Keratinocyte (primary cell): ENCODE results near the gene SNRK. TPM values are rescaled to one million over a fixed set of nuclear protein-coding genes. Genes with fewer than 3 reads are reported as not detected.

Experiments
- DNase-seq: peaks from one replicate; pipeline ENCODE4 v3.0.0-alpha.2; 2011; ENCODE audit warnings: low read depth, missing footprints, low spot score
- FAIRE-seq: peaks from 2 replicates; lab custom pipeline; 2011; peaks lifted over from hg19 to GRCh38; lab: Jason Lieb, UNC
- H2AFZ ChIP-seq: 2 replicates; pipeline ENCODE4 v1.6.0; 2012; ENCODE audit warnings: low read length, control low read depth, inconsistent platforms; ENCODE audit not compliant: control insufficient read depth
- H3K27ac ChIP-seq: 2 replicates; pipeline ENCODE4 v1.5.1; 2011; ENCODE audit warnings: low read length; ENCODE audit not compliant: control insufficient read depth, insufficient read depth
- H3K27me3 ChIP-seq: 3 replicates; pipeline ENCODE4 v1.6.0; 2011; ENCODE audit warnings: low read length; ENCODE audit not compliant: control insufficient read depth, insufficient read depth; ENCODE audit errors: extremely low read depth
- H3K36me3 ChIP-seq, 2 experiments: 2 replicates in 1 of 2; 3 replicates in 1 of 2; pipeline ENCODE4 v1.5.1; 2011; ENCODE audit warnings: low read length in 2 of 2, mild to moderate bottlenecking in 1 of 2; ENCODE audit not compliant: control insufficient read depth in 2 of 2, insufficient read depth in 2 of 2; ENCODE audit errors: extremely low read depth in 1 of 2
- H3K4me1 ChIP-seq: 3 replicates; pipeline ENCODE4 v1.5.1; 2011; ENCODE audit warnings: low read length; ENCODE audit not compliant: control insufficient read depth, insufficient read depth; ENCODE audit errors: extremely low read depth
- H3K4me2 ChIP-seq: 3 replicates; pipeline ENCODE4 v1.6.0; 2011; ENCODE audit warnings: low read depth, low read length; ENCODE audit not compliant: control insufficient read depth, insufficient read depth; ENCODE audit errors: extremely low read depth
- H3K4me3 ChIP-seq, 3 experiments: fragments of 200-600 bp in 1 of 3; sonication (generic) in 1 of 3; 2 replicates in 2 of 3; 3 replicates in 1 of 3; pipeline ENCODE4 v1.5.1; 2011 to 2016; ENCODE audit warnings: low read length in 3 of 3, mild to moderate bottlenecking in 3 of 3, control low read depth in 2 of 3, inconsistent platforms in 1 of 3, low read depth in 1 of 3, mixed read lengths in 1 of 3, mixed run types in 1 of 3, moderate library complexity in 1 of 3; ENCODE audit not compliant: control insufficient read depth in 2 of 3, insufficient read depth in 2 of 3; ENCODE audit errors: extremely low read depth in 1 of 3
- H3K79me2 ChIP-seq: 2 replicates; pipeline ENCODE4 v1.6.0; 2012; ENCODE audit warnings: low read length; ENCODE audit not compliant: control insufficient read depth, insufficient read depth
- H3K9ac ChIP-seq: 3 replicates; pipeline ENCODE4 v1.6.0; 2011; ENCODE audit warnings: low read length; ENCODE audit not compliant: control insufficient read depth, insufficient read depth; ENCODE audit errors: extremely low read depth
- H3K9me1 ChIP-seq: 3 replicates; pipeline ENCODE4 v1.6.0; 2011; ENCODE audit warnings: low read length; ENCODE audit not compliant: control insufficient read depth, insufficient read depth; ENCODE audit errors: extremely low read depth
- H3K9me3 ChIP-seq: 2 replicates; pipeline ENCODE4 v1.5.1; 2012; ENCODE audit warnings: low read depth, low read length; ENCODE audit not compliant: control insufficient read depth
- H4K20me1 ChIP-seq: 3 replicates; pipeline ENCODE4 v1.6.0; 2011; ENCODE audit warnings: low read length; ENCODE audit not compliant: control insufficient read depth, insufficient read depth; ENCODE audit errors: extremely low read depth
- EZH2 ChIP-seq: IDR thresholded peaks from one replicate; pipeline ENCODE4 v1.6.1; 2012; ENCODE audit warnings: inconsistent platforms, mild to moderate bottlenecking, low read length, moderate library complexity
- dilution Hi-C: fragments of 300-500 bp; cut with MboI; formaldehyde crosslinking; loops from one replicate; pipeline ENCODE4 v1.7.0; 2020; ENCODE audit warnings: low sequenced_read_pairs; ENCODE audit not compliant: extremely low pct_ligation_motif_present
- polyA plus RNA-seq, 5 experiments: library from polyadenylated mRNA; depleted of rRNA in 3 of 5; stranded (reverse) in 3 of 5; stranded (forward) in 1 of 5; unstranded in 1 of 5; fragments of >200 nt; gene quantifications; 1 replicate in 1 of 5; 2 replicates in 3 of 5; 3 replicates in 1 of 5; pipeline versions ENCODE4 v1.2.1 to v1.2.3, GENCODE V29; 2011 to 2012; ENCODE audit warnings: missing spikeins in 2 of 5, low read depth in 1 of 5, low replicate concordance in 1 of 5
- TF ChIP-seq, protein P1 (sequence below), 3 experiments: IDR thresholded peaks in 1 of 3; conservative IDR thresholded peaks in 1 of 3; optimal IDR thresholded peaks in 1 of 3; 2 replicates in 2 of 3; 3 replicates in 1 of 3; pipeline versions ENCODE3 to v1.5.1; 2011; ENCODE audit warnings: low read length in 3 of 3, mild to moderate bottlenecking in 3 of 3, moderate library complexity in 2 of 3, control low read depth in 1 of 3, inconsistent platforms in 1 of 3; ENCODE audit not compliant: insufficient read depth in 2 of 3; ENCODE audit errors: extremely low read depth in 1 of 3

SNRK gene
- polyA plus RNA-seq, 1 donor (not counting 4 experiments of a cell fraction or from before 2014, with no cell fraction given) = 15.7 TPM

DNA sequence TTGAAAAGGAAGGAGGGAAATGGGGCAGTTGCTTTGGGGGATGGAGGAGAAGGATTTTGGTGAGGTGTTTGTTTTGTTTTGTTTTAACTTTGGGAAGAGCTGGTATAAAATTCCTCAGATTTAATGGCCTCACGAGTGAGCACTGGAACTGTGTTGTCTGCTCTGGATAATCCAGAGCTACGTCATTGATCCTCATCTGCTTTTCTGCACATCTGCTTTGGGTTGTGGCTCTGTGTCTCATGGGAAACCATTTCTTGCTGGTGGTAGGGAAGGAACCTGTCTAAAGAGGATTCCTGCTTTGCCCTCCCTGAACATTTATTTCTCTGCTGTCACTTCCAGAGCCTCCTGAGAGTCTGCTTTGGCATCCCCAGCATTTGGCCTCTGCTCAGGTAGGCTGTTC, 3.1 kb downstream of the SNRK start:
- Histone ChIP-seq H3K79me2 (peaks cover 75% of the 10 kb centered on the region), H3K9ac (no peak overlapping the region), H4K20me1 (peaks cover 3% of the 10 kb centered on the region), H2AFZ (no peak overlapping the region), H3K4me3 (peak overlapping the region in 2 of 3 experiments; percentile 68 to 81), H3K9me1 (peaks cover 5% of the 10 kb centered on the region), H3K36me3 (peaks cover 0 to 8% of the 10 kb centered on the region in 2 experiments), H3K9me3 (no peaks in the 10 kb centered on the region), H3K27me3 (no peaks in the 10 kb centered on the region), H3K27ac (peak overlapping the region; percentile 8), H3K4me1 (peaks cover 52% of the 10 kb centered on the region), H3K4me2 (peak overlapping the region; percentile 97)
- TF ChIP-seq EZH2 = no peak
- TF ChIP-seq, protein P1, sequence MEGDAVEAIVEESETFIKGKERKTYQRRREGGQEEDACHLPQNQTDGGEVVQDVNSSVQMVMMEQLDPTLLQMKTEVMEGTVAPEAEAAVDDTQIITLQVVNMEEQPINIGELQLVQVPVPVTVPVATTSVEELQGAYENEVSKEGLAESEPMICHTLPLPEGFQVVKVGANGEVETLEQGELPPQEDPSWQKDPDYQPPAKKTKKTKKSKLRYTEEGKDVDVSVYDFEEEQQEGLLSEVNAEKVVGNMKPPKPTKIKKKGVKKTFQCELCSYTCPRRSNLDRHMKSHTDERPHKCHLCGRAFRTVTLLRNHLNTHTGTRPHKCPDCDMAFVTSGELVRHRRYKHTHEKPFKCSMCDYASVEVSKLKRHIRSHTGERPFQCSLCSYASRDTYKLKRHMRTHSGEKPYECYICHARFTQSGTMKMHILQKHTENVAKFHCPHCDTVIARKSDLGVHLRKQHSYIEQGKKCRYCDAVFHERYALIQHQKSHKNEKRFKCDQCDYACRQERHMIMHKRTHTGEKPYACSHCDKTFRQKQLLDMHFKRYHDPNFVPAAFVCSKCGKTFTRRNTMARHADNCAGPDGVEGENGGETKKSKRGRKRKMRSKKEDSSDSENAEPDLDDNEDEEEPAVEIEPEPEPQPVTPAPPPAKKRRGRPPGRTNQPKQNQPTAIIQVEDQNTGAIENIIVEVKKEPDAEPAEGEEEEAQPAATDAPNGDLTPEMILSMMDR (optimal IDR thresholded peaks at IDR 0.05 in 1 of 3, IDR thresholded peaks at IDR 0.05 in 1 of 3, conservative IDR thresholded peaks at IDR 0.05 in 1 of 3; ENCODE audit: extremely low read depth in 1 of 3, insufficient read depth in 2 of 3, low read length in 3 of 3) = no peak
- FAIRE-seq (peak; percentile 61), DNase-seq (no peak)
- dilution Hi-C loops = no loop called here

DNA sequence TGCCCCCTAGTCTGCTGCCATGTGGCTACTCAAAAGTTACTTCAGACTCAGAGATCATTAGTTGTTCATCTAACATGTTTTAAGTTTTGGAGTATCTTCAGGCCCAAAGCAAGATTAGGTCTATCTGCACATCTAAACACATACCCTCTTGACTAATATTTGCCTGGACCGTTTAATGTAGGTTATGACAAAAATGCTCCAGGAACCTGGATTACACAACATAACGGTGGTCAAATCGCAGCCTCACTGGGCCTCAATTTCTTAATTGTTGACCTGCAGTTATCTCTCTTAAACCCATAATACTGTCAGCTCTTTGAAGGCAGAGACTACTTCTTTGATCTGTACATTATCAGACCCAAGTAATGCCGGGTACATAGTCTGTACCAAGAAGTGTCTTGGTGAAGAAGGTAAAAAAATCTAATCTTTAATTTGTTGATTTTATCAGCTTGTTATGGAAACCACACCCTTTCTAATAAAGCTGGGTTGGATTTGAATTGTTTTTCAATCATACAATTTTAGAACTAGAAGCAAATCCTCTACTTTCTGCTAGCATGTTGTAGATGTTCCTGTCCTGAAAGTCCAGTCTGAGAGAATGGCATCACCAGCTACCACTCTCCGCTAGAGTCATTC, 3.6 kb downstream of the SNRK start:
- H3K9me1 ChIP-seq = peaks cover 5% of the 10 kb centered on the region
- DNase-seq (no peak), FAIRE-seq (no peak)
- peak overlapping the region in 2 of 3 experiments; percentile 58 to 81 for H3K4me3 ChIP-seq
- dilution Hi-C loops = no loop called here
- TF ChIP-seq, protein P1 (optimal IDR thresholded peaks at IDR 0.05 in 1 of 3, IDR thresholded peaks at IDR 0.05 in 1 of 3, conservative IDR thresholded peaks at IDR 0.05 in 1 of 3; ENCODE audit: extremely low read depth in 1 of 3, insufficient read depth in 2 of 3, low read length in 3 of 3) = no peak
- TF ChIP-seq EZH2 = no peak
- H3K9ac ChIP-seq = no peak overlapping the region
- no peaks in the 10 kb centered on the region for H3K9me3 ChIP-seq
- peak overlapping the region; percentile 97 for H3K4me2 ChIP-seq
- H3K36me3 ChIP-seq = peaks cover 0 to 8% of the 10 kb centered on the region in 2 experiments
- H2AFZ ChIP-seq = no peak overlapping the region
- peaks cover 3% of the 10 kb centered on the region for H4K20me1 ChIP-seq
- H3K27me3 ChIP-seq = no peaks in the 10 kb centered on the region
- peaks cover 52% of the 10 kb centered on the region for H3K4me1 ChIP-seq
- H3K27ac ChIP-seq = peak overlapping the region; percentile 8
- peaks cover 80% of the 10 kb centered on the region for H3K79me2 ChIP-seq
